Ureter (tissue), 1 donor: ENCODE measurements around the gene ALDOA. TPM values are rescaled to one million over a fixed set of nuclear protein-coding genes. Genes with fewer than 3 reads are reported as not detected.
A peak's percentile ranks its signal among the peaks of the same experiment; 100 is the strongest.

Experiments used
- DNase-seq: peaks from one replicate; pipeline ENCODE4 v3.0.0-alpha.2; 2020; ENCODE audit warnings: low spot score
- total RNA-seq: library from RNA; stranded (reverse); gene quantifications from one replicate; pipeline ENCODE4 v1.2.4, GENCODE V29; 2023
- donor health status: DM: yes; HTN: yes; CAD: no.

The ALDOA gene
- total RNA-seq, 1 donor from 2014 or later, result 1,279 TPM

DNA sequence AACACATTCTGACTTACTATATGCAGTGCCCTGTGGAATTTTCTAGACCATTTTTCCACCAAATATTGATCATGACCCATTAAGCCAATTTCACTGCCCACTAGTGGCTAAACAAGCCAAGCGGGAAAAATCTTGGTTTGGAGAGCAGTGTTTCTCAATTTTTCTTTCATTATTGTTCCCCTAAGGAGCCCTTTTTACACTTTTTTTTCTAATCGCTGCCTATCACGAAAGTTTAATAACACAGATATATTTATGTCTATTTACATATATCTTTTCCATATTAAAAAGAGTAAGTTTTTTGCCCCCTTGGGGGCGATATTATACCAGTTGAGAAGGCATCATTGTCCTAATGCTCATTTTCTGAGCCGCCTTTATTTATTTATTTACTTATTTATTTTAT, 23.7 kb upstream of the ALDOA start:
- no peak for DNase-seq

DNA sequence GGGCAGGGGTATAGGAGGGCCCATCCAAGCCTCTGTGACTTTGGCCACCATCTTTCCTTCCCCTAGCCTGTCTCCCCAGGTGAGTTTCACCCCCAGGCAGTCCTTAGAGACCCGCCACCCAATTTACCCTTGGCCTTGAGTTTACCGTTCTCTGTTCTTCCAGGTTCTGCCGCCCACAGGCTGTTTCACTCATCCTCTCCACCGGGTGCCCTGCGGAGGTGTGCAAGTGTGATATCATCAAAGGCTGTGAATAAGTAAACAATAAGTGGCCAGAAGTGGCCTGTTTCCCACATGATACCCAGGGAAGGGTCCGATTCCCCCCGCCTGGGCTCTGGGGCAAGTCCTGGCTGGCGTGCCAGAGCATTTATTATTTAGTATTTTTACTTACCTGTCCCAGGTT, 19.4 kb upstream of the ALDOA start:
- no peak for DNase-seq

DNA sequence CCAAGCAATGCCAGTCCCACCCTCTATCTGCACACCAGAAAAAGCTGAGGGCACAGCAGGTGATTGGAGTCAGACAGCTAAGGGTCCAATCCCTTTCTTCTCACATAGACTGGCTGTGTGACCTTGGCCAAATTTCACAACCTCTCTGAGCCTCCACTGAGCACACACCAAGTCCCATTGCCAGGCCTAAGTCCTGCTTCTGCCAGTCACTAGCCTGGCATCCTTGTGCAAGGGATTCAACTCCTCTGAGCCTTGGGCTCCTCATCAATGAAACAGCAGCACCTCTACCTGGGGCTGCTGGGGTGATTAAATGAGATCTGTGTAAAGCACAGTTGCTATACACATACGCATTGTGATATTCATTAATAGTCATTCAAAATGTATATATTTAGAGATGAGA, 19.0 kb upstream of the ALDOA start:
- DNase-seq, result no peak

DNA sequence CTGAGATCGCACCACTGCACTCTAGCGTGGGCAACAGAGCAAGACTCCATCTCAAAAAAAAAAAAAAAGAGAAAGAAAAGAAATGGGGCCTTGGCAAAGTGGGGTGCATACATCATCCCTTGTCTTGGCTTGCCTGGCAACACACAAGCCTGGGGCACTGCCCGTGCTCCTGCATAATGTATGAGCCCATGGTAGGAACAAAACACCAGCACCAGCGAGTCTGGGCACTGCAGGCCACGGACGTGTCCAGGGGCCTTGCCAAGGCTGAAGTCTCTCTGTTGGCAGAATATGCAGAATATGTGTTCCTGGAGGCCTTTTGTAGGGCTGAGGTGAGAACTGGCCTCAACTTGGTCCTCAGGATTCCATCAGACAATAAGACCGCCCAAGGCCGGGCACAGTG, 15.7 kb upstream of the ALDOA start:
- DNase-seq, result no peak

DNA sequence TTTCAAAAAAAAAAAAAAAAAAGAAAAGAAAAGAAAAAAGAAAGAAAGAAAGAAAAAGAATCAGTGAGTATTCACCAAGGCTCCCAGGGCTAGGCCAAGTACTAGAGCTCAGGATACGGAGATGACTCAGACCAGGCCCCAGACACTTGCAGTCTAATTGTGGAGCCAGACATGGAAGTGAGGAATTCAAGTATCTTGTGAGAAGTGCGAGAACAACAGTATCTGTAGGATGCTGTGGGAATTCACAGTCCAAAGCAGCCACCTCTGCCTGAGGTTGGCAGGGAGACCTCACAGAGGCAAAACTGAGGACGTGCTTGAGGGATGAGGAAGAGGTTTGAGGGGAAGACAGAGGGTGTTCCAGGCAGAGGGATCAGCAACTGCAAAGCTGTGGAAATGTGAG, 14.0 kb upstream of the ALDOA start:
- DNase-seq, result no peak

DNA sequence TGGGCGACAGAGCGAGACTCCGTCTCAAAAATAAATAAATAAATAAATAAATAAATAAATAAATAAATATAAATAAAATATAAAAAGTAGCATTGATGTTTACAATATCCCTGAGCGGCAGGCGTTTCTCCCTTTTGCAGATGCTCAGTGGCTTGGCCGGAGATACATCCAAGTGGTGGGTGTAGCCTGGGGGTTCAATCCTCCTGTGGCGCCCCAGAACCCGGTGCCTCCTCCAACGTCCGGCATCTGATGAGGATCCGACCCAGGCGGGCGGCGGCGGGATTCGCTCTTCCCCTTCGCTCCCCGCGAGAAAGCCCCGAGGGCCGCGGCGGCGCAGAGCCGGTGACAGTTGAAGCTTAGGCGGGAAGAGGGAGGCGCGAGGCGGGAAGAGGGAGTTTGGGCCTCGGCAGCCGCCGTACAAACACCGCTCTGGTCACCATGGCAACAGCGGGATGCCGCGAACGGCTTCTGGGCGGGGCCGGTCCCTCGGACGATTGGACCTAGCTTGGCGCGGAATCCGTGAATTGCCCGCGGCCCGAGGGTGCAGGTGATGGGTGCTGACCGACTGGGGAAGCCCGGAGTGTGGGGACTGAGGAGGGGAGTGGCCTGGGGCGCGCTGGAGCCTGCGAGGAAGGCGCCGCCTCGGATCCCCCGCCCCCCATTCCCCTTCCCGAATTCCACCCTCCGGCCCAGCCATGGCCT, 12.7 kb upstream of the ALDOA start:
- DNase-seq, result peak; percentile 95

DNA sequence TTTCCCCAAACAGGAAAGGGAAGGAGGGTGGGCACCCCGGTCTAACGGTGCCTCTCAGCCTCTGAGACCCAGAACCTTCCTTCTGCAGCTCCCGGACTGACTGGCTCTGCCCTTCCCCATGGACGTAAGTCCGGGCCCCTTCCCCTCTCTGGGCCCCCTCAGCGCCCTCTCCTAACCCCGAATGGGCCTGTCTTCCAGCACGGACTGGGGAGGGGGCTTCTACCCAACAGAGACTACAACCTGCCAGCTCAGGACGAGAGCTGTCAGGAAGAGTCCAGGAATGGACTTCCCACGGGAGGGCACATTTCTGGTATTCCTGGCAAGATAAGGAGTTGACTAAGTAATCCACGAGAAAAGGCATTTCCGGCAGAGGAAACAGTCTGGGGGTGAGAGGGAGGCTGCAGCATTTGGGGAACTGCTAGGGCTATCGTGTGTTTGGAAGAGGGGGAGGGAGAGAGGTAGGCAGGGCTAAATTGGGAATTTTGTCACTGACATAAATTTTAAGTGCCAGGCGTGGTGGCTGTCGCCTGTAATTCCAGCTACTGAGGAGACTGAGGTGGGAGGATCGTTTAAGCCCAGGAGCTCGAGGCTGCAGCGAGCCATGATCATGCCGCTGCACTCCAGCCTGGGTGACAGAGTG, 12.1 kb upstream of the ALDOA start:
- no peak for DNase-seq

DNA sequence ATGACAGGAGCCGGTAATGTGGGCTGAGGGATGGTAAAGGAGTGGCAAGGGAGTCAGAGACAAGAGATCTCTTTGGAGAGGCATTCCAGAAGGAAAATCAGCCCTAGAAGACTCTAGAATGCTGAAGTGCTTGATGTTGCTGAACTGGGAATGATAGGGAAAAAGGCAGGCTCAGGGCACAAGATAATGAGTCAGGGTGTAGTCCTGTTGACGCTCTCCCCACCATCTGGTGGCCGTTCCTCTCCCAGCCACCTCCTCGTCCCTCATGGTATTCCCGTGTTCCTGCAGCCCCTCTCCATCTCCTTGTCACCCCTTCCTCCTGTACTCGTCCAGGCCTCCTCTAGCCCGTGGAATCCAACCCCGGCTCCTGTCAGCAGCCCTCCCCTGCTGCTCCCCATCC, 11.1 kb upstream of the ALDOA start:
- no peak for DNase-seq

DNA sequence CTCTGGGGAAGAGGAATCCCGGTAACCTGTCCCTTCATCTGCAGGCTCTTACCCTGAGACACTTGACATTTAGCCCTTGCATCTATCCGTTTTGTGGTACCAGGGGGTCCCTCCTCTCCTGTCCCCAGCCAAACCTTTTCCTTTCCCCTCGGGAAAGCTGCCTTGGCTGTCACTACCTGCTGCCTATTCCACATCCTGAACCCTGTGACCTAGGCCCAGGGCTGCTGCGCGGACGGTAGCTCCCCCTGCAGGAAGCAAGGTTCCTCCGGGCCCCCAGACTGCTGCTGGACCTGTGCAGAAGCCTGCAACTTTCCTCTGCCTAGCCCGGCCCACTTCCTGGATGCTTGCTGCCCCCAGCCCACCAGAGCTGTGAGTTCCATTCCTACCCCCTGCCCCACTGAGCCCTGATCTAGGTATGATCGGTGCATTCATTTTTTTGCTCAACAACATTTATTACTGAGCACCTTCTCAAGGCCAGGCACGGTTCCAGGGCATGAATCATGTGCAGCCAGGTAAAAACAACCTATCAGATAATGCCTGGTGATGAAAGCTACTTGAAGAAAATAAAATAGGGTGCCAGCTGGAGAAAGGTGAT, 10.5 kb upstream of the ALDOA start:
- no peak for DNase-seq

DNA sequence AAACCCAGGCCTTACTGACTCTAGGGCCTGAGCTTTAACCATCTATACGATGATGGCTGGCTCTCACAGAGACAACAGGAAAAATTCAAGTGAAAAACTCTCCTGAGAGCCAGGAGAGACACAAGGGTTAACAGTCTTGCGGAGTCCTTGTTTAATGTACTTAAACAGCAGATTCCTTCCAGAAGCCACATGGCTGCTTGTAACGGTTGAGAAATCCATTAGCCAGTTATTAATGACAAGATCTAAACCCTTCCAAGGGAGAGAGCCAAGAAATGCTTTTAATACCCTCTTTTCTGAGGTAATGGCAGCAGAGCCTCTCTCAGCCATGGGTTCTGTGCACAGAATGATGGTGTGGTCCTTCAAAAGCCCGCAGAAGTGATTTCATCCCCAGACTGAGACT, 5.2 kb upstream of the ALDOA start:
- DNase-seq, result no peak

DNA sequence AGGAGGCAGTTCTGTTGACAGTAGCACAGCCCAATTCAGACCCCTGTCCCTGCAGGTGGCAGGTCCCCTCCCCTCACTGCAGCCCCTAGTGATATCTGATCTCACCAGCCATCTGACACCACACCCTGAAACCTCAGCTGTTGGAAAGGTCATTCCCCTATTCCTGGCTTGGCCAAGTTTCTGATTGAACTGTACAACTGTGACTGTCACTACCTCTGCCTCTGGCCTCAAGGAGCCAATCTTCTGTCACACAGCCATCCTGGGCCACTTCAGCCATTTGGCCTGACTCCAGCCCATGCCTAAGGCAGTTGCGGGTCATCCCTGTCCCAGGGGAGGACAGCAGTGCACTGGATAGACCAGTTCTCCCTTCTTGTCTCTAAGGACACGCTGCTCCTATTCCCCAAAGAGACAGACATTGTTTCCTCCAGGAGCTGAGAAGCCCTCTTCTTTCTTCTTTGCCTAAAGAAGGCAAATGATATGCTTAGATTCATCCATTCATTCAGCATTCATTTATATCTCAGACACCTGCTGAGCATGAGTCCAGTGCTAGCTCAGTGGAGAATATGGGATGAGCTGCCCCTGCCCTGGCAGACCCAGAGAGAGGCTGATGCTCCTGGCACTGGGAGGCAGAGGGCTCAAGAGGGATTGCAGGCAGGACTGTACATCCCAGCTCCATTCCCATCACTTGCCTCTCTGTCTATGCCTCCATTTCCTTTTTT, 4.6 kb upstream of the ALDOA start:
- DNase-seq, result no peak

DNA sequence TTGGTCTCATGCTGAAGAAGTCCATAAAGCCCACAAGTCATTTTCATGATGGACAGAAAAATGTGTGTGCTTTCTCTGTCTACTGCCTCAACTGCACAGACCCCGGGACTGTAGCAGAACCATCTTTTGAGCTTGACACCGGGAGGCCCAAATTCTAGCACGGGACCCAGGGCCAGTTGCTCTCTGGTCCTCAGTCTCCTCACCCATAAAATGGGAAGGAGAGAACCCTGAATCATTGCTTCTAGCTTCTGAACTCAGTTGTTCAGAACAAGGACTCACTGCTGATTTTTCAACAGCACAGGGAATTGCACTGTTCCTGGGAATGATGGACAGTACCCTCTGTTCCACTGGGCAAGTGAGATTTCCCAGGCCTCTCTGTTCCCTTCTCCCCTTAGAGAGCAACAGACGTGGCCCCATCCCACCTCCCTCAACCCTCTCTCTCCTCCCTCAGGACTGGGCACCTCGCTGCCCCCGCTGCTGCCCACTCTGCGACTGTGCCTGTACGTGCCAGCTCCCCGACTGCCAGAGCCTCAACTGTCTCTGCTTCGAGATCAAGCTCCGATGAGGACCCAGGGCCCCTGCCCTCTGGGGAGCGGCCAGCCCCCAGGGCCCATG, 2.2 kb upstream of the ALDOA start:
- DNase-seq, result no peak

DNA sequence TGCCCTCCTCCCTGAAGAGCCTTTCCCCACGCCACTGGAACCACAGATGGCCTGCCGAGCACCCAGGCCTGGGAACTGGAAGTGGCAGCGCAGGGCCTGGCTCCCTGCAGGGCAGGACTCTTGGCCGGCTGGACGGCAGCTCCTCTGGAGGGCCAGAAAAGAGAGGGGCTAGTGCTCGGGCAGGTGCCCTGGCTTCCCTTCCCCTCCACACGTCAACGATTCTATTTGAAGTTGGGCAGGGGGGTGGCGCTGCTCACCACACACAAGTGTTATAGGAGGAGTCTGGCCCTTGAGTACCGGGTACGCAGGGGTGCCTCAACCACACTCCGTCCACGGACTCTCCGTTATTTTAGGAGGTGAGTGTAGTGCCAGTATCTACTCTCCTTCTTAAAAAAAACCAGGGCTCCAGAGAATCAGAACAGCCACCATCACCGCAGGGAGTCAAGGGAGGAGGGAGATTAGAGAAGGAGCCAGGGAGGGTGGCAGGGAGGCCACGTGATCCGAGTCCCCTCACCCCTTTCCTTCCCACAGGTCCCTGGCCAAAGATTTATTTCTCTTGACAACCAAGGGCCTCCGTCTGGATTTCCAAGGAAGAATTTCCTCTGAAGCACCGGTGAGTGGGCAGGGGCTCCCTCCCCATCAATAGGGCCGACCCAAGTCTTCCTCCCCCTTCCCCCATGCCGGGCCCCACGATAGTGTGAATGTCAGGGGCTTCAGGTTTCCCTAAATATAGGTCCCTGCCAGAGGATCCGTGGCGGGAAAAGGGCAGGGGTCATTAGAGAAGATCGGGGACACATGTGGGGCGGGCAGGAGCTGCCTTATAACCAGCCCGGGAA, 1.4 kb upstream of the ALDOA start:
- DNase-seq, result peak; percentile 84

DNA sequence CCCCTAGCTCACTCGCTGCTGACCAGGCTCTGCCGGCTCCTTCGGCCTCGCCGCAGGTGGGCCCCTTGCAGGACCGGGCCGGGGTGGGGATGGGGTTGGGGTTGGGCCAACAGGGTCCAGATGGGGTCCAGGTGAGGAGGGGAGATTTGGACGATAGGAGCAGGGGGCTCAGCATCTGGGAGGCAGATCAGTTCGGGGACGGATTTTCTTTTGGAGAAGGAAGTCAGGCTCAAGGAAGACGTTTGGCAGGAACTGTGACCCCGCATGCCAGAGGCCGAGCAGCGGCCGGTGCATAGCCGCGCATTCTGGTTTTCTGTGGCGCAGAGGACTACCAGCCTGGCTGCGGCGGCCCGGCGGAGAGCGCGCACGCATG, 845 bp upstream of the ALDOA start:
- DNase-seq, result no peak

DNA sequence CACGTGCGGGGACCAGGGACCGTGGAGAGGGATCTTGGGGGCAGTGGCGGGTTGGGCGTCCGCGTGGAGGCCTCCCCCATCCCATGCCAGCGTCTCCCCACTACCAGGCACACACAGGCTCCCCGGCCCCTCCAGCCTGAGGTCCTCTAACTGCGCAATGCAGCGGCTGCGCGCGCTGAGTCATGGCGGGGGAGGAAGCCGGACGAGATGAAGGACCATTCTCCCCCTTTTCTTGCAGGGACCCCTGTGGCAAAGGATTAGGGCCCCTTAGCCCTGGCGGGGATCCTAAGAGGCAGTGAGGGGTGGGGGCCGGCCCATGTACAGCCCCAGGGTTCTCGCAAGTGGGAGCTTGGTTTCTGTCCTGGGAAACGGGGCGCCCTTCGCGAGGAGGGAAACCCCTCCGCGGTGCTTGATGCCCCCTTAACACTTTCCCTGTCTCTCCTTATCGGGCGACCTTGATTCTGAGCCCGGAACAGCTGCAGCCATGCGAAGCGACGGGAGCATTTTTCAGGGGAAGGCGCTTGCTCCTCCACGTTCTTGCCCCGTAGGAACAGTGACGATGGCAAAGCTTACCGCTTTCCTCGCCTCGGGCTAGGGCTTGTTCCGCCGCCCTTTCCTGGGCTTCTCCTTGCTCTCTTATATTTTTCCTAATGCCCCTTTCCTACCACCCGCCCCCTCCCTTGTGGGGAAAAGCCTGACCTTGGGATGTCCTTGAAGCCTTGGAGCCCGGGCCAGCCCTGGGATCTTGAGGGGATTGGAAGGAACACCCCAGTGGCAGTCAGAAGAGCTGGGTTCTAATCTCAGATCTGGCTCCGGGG, 592 bp downstream of the ALDOA start:
- no peak for DNase-seq

DNA sequence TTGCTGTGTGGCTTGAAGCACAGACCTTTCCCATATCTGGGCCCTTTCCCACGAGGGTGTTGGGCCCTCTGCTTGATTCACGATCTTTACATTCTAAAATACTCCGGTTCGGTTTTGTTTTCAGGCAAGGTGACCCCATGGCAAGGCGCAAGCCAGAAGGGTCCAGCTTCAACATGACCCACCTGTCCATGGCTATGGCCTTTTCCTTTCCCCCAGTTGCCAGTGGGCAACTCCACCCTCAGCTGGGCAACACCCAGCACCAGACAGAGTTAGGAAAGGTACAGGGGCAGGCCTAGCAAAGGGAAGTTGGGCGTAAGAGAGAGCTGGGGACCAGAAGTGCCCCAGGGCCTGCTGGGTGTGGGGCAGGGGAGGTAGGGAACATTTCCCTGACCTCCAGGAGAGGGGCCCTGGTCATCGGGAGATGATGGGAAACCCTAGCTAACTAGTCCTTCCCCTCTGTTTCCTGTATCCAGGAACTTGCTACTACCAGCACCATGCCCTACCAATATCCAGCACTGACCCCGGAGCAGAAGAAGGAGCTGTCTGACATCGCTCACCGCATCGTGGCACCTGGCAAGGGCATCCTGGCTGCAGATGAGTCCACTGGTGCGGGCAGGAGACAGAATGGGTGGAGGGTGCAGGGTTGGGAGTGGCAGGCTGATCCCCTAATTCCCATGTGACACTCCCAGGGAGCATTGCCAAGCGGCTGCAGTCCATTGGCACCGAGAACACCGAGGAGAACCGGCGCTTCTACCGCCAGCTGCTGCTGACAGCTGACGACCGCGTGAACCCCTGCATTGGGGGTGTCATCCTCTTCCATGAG, 1.4 kb downstream of the ALDOA start:
- DNase-seq, result no peak

DNA sequence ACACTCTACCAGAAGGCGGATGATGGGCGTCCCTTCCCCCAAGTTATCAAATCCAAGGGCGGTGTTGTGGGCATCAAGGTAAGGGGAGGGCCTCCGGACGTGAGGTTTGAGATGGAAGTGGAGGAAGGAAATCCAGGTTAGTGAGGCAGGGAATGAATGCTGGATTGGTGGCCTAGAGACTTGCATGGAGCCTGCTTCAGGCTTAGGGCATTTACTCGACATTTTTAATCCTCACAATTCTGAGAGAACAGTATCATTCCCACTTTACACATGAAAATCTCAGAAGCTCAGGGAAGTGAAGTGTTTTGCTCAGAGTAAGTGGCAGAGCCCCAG, 2.0 kb downstream of the ALDOA start:
- DNase-seq, result no peak

DNA sequence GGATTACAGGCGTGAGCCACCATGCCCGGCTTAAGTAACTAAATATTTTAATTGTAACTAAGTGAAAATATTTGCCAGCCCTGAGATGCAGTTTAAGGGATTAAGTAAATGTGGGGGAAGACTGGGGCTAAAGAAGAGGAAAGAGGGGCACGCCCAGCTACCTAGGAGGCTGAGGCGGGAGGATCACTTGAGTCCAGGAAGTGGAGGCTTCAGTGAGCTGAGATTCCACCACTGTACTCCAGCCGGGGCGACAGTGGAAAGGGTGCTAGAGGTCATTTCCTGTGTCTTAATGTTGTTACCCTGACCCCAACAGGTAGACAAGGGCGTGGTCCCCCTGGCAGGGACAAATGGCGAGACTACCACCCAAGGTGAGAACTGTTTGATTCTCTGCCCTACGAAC, 2.8 kb downstream of the ALDOA start:
- DNase-seq, result no peak

DNA sequence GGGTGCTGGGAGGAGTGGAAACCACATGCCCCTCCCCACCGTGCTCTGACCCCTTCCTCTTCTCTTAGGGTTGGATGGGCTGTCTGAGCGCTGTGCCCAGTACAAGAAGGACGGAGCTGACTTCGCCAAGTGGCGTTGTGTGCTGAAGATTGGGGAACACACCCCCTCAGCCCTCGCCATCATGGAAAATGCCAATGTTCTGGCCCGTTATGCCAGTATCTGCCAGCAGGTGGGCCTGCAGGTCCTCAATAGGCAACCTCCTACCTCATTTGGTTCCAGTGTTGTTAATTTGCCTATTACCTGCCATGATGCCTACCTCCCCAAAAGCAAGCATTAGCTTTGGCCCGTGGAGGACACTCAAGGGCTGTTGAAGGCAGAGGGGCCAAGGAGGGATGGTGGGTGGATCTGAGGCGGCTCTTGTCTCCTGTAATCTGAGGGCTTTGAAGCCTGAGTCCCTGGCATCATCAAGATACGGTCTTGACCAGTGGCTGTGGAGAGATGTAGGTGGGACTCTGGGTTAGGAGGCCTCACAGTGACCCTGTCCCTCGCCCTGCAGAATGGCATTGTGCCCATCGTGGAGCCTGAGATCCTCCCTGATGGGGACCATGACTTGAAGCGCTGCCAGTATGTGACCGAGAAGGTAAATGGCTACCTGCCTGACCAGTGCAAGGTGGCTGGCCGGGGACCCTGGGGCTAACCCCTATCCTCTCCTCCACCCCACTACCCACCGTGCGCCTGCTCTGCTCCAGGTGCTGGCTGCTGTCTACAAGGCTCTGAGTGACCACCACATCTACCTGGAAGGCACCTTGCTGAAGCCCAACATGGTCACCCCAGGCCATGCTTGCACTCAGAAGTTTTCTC, 3.4 kb downstream of the ALDOA start:
- no peak for DNase-seq
